Limb (tissue), 2 donors: ENCODE data around the gene PDPK1.
"Not testable (repeated sequence)": the region's sequence is repeated elsewhere in the genome, so short reads cannot be mapped to it uniquely, and the experiment has no call there.

Source experiments
- DNase-seq, 2 donors: peaks; one replicate each; pipeline ENCODE4 v3.0.0-alpha.2; 2016; ENCODE audit errors: extremely low spot score in 2 of 2

Gene PDPK1

GRCh38 chr16:2587891-2588565 is 50.2 kb downstream of the PDPK1 start:
- DNase-seq: no peak

GRCh38 chr16:2591476-2592240 is 53.8 kb downstream of the PDPK1 start:
- DNase-seq: no peak

GRCh38 chr16:2592786-2593185 is 55.0 kb downstream of the PDPK1 start:
- no peak for DNase-seq

GRCh38 chr16:2595393-2596205 is 57.8 kb downstream of the PDPK1 start:
- DNase-seq: no peak

- DNase-seq: no peak
Observed at GRCh38 chr16:2596747-2597559, 59.1 kb downstream of the PDPK1 start.

GRCh38 chr16:2597560-2597902 is 59.7 kb downstream of the PDPK1 start:
- no peak for DNase-seq

- no peak for DNase-seq
Observed at GRCh38 chr16:2598133-2598641, 60.4 kb downstream of the PDPK1 start.

- no peak for DNase-seq
Observed at GRCh38 chr16:2598723-2599122, 60.9 kb downstream of the PDPK1 start.

- DNase-seq: not testable (repeated sequence)
Observed at GRCh38 chr16:2599165-2599564, 61.3 kb downstream of the PDPK1 start.

GRCh38 chr16:2599785-2600184 is 62.0 kb downstream of the PDPK1 start:
- DNase-seq: not testable (repeated sequence)

GRCh38 chr16:2601301-2602025 is 63.6 kb downstream of the PDPK1 start:
- not testable (repeated sequence) for DNase-seq

GRCh38 chr16:2602175-2602574 is 64.4 kb downstream of the PDPK1 start:
- DNase-seq: not testable (repeated sequence)

- peak; percentile 93 to 99 for DNase-seq
Observed at GRCh38 chr16:2603165-2604015, 65.6 kb downstream of the PDPK1 start.

- not testable (repeated sequence) for DNase-seq
Observed at GRCh38 chr16:2604016-2604369, 66.2 kb downstream of the PDPK1 start.

- not testable (repeated sequence) for DNase-seq
Observed at GRCh38 chr16:2606820-2607219, 69.0 kb downstream of the PDPK1 start.

- not testable (repeated sequence) for DNase-seq
Observed at GRCh38 chr16:2609345-2609744, 71.5 kb downstream of the PDPK1 start.

GRCh38 chr16:2609827-2610470 is 72.1 kb downstream of the PDPK1 start:
- no peak for DNase-seq

GRCh38 chr16:2610781-2611498 is 73.1 kb downstream of the PDPK1 start:
- DNase-seq: no peak
